Umbilical cord (tissue), 2 donors: Measurements from ENCODE around the gene PEX10. TPM values are rescaled to one million over a fixed set of nuclear protein-coding genes. Genes with fewer than 3 reads are reported as not detected.
A peak's percentile ranks its signal among the peaks of the same experiment; 100 is the strongest.
"Not testable (repeated sequence)": the region's sequence is repeated elsewhere in the genome, so short reads cannot be mapped to it uniquely, and the experiment has no call there.

Source experiments
- DNase-seq: peaks from one replicate; pipeline ENCODE4 v3.0.0-alpha.2; 2015; ENCODE audit warnings: low spot score
- total RNA-seq: library from RNA; depleted of rRNA; stranded (reverse); fragments of >200 nt; gene quantifications from one replicate; pipeline ENCODE4 v1.2.3, GENCODE V29; 2014; ENCODE audit warnings: low replicate concordance; ENCODE audit not compliant: insufficient read depth

The PEX10 gene
- total RNA-seq, 1 donor from 2014 or later, result 22.6 TPM

GRCh38 chr1:2443277-2444137 is 31.1 kb upstream of the PEX10 start:
- no peak for DNase-seq

GRCh38 chr1:2442661-2443060 is 30.3 kb upstream of the PEX10 start:
- DNase-seq, result peak; percentile 73

GRCh38 chr1:2441746-2442145 is 29.4 kb upstream of the PEX10 start:
- no peak for DNase-seq

- not testable (repeated sequence) for DNase-seq
Observed at GRCh38 chr1:2440346-2440745, 28.0 kb upstream of the PEX10 start.

GRCh38 chr1:2439369-2439768 is 27.0 kb upstream of the PEX10 start:
- DNase-seq, result no peak

GRCh38 chr1:2438641-2439040 is 26.3 kb upstream of the PEX10 start:
- DNase-seq, result no peak

GRCh38 chr1:2438038-2438437 is 25.7 kb upstream of the PEX10 start:
- no peak for DNase-seq

GRCh38 chr1:2437617-2438016 is 25.3 kb upstream of the PEX10 start:
- DNase-seq, result no peak

GRCh38 chr1:2436876-2437275 is 24.5 kb upstream of the PEX10 start:
- no peak for DNase-seq

- DNase-seq, result no peak
Observed at GRCh38 chr1:2435746-2436355, 23.5 kb upstream of the PEX10 start.

- no peak for DNase-seq
Observed at GRCh38 chr1:2435091-2435490, 22.7 kb upstream of the PEX10 start.

GRCh38 chr1:2433936-2434655 is 21.7 kb upstream of the PEX10 start:
- no peak for DNase-seq

GRCh38 chr1:2433196-2433595 is 20.8 kb upstream of the PEX10 start:
- no peak for DNase-seq

- no peak for DNase-seq
Observed at GRCh38 chr1:2432441-2432844, 20.1 kb upstream of the PEX10 start.

GRCh38 chr1:2431518-2431917 is 19.2 kb upstream of the PEX10 start:
- DNase-seq, result peak; percentile 58

- peak; percentile 80 for DNase-seq
Observed at GRCh38 chr1:2431103-2431502, 18.7 kb upstream of the PEX10 start.

- DNase-seq, result no peak
Observed at GRCh38 chr1:2430592-2430973, 18.2 kb upstream of the PEX10 start.

- no peak for DNase-seq
Observed at GRCh38 chr1:2429780-2430591, 17.6 kb upstream of the PEX10 start.

- no peak for DNase-seq
Observed at GRCh38 chr1:2428490-2428889, 16.1 kb upstream of the PEX10 start.

- no peak for DNase-seq
Observed at GRCh38 chr1:2427976-2428375, 15.6 kb upstream of the PEX10 start.

GRCh38 chr1:2427051-2427450 is 14.7 kb upstream of the PEX10 start:
- DNase-seq, result no peak

- no peak for DNase-seq
Observed at GRCh38 chr1:2426540-2426939, 14.2 kb upstream of the PEX10 start.
